Fibroblast of villous mesenchyme (primary cell): ENCODE data around the gene NABP1. TPM values are rescaled to one million over a fixed set of nuclear protein-coding genes. Genes with fewer than 3 reads are reported as not detected.
A peak's percentile ranks its signal among the peaks of the same experiment; 100 is the strongest.

Source experiments
- DNase-seq: peaks from one replicate; pipeline ENCODE4 v3.0.0-alpha.2; 2010; ENCODE audit warnings: low read depth
- H3K4me3 ChIP-seq: 2 replicates; pipeline ENCODE4 v1.5.1; 2011; ENCODE audit warnings: low read depth, mild to moderate bottlenecking, low read length
- CTCF ChIP-seq: IDR thresholded peaks from 2 replicates; pipeline ENCODE4 v1.5.1; 2012; ENCODE audit warnings: low read depth, mild to moderate bottlenecking, low read length; ENCODE audit not compliant: insufficient read depth
- total RNA-seq: library from RNA; depleted of rRNA; stranded (reverse); fragments of >200 nt; gene quantifications from 2 replicates; pipeline ENCODE4 v1.2.3, GENCODE V29; 2012

NABP1 gene
- total RNA-seq, 1 donor: 308 TPM

GRCh38 chr2:191649519-191649918 is 28.4 kb upstream of the NABP1 start:
- TF ChIP-seq CTCF: no peak
- no peak overlapping the region for H3K4me3 ChIP-seq
- no peak for DNase-seq

- TF ChIP-seq CTCF: no peak
- DNase-seq: peak; percentile 40
- H3K4me3 ChIP-seq: no peak overlapping the region
Observed at GRCh38 chr2:191650896-191651773, 26.8 kb upstream of the NABP1 start.

- DNase-seq: no peak
- no peak overlapping the region for H3K4me3 ChIP-seq
- no peak for TF ChIP-seq CTCF
Observed at GRCh38 chr2:191653667-191654391, 24.1 kb upstream of the NABP1 start.

- TF ChIP-seq CTCF: no peak
- DNase-seq: peak; percentile 92
- H3K4me3 ChIP-seq: no peak overlapping the region
Observed at GRCh38 chr2:191656391-191656790, 21.5 kb upstream of the NABP1 start.

- TF ChIP-seq CTCF: no peak
- no peak for DNase-seq
- no peak overlapping the region for H3K4me3 ChIP-seq
Observed at GRCh38 chr2:191656792-191657191, 21.1 kb upstream of the NABP1 start.

- no peak overlapping the region for H3K4me3 ChIP-seq
- no peak for TF ChIP-seq CTCF
- peak; percentile 33 for DNase-seq
Observed at GRCh38 chr2:191657977-191658376, 20.0 kb upstream of the NABP1 start.
